ENCODE results near the gene SLC25A19. TPM values are rescaled to one million over a fixed set of nuclear protein-coding genes. Genes with fewer than 3 reads are reported as not detected.

Gene SLC25A19
- total and polyA plus RNA-seq, 9 of the 15 experiments (the other 6 are each of a cell fraction or from before 2014, with no cell fraction given), result 33.4 to 76.6 (median 55.3) TPM

- Histone ChIP-seq H3K79me2 (ENCODE audit: control insufficient read depth, insufficient read depth, low read length) (peaks cover 61% of the 10 kb centered on the region), H3K9me3 (replicated peaks; ENCODE audit: control insufficient read depth, insufficient read depth, low read depth, low read length) (no peaks in the 10 kb centered on the region), H3K27me3 (ENCODE audit: control insufficient read depth in 2 of 2, insufficient read depth in 2 of 2, low read length in 2 of 2) (no peaks in the 10 kb centered on the region), H3K27ac (ENCODE audit: extremely low read depth, low read depth, low read length) (peak overlapping the region; percentile 93), H3K36me3 (ENCODE audit: control insufficient read depth, insufficient read depth, low read length) (peaks cover 56% of the 10 kb centered on the region; the same call in 2 of the 3 replicates), H4K20me1 (replicated peaks; ENCODE audit: control insufficient read depth, insufficient read depth, low read length) (no peaks in the 10 kb centered on the region), H2AFZ (ENCODE audit: low read depth, low read length) (peak overlapping the region; percentile 89), H3K9me1 (ENCODE audit: control insufficient read depth, insufficient read depth, low read length) (no peaks in the 10 kb centered on the region), H3K4me1 (replicated peaks in 1 of 2; ENCODE audit: control insufficient read depth in 2 of 2, insufficient read depth in 2 of 2, low read length in 2 of 2) (peaks cover 25 to 29% of the 10 kb centered on the region in 2 experiments; a peak in 4 of 5 replicates), H3K9ac (ENCODE audit: insufficient read depth in 1 of 2, low read depth in 2 of 2, low read length in 2 of 2) (peak overlapping the region; percentile 94 to 100), H3K4me2 (ENCODE audit: insufficient read depth, low read length) (peak overlapping the region; percentile 100), H3K4me3 (peak overlapping the region; percentile 91)
- in situ Hi-C loops (cut with MboI), result loop anchor here (10.0 kb wide), 1 partner anchor 153 kb away; no protein-coding TSS in a partner anchor
- FAIRE-seq, result no peak
- peak; percentile 21 for ATAC-seq
- POLR2A ChIA-PET, result interaction anchor here (0.5 to 6.3 kb wide), 31 partner anchors 9 to 486 kb away, joined by 3 to 85 read pairs (median 5); partner anchors contain the start of genes GRB2, JPT1, MIF4GD and SLC25A19
- intact Hi-C loops (cut with micrococcal nuclease), result no loop called here
- peak in 1 of 4 experiments; percentile 41 for DNase-seq (ENCODE audit: extremely low read depth in 1 of 4, low spot score in 3 of 4)
- TSS peak; percentile 66 for BruUV-seq (replicated peaks)
- CTCF ChIA-PET (ENCODE audit: low intra/inter-chr PET ratio), result interaction anchor here (2.0 kb wide), 1 partner anchor 21 kb away, joined by 4 read pairs; no protein-coding TSS in a partner anchor
- 0% methylated on average over 23 of the region's 23 CpGs for WGBS (ENCODE audit: insufficient coverage, low coverage, missing lambda C conversion rate)
- TF ChIP-seq CBFB (CRISPR knock-in tag; IDR thresholded peaks at IDR 0.05) (0 out of 2 replicates have a peak, but pooled peaks have one; percentile 54), ZNF444 (CRISPR knock-in tag; IDR thresholded peaks at IDR 0.05) (no peak), TARDBP (IDR thresholded peaks at IDR 0.05) (no peak), ZBTB2 (IDR thresholded peaks at IDR 0.05) (no peak), XRCC5 (IDR thresholded peaks at IDR 0.05; ENCODE audit: low read depth, low read length) (no peak), FOXP1 (CRISPR knock-in tag; IDR thresholded peaks at IDR 0.05) (0 out of 2 replicates have a peak, but pooled peaks have one; percentile 61), GMEB1 (CRISPR knock-in tag; IDR thresholded peaks at IDR 0.05) (no peak), SETDB1 (IDR thresholded peaks at IDR 0.05; ENCODE audit: low read length) (no peak), HMGXB4 (CRISPR knock-in tag; IDR thresholded peaks at IDR 0.05) (peak; percentile 65; the same call in 1 of the 2 replicates), ZNF282 (CRISPR knock-in tag; IDR thresholded peaks at IDR 0.05) (0 out of 2 replicates have a peak, but pooled peaks have one; percentile 74), SAP30 (IDR thresholded peaks at IDR 0.05; ENCODE audit: borderline replicate concordance, insufficient read depth, low read depth, low read length, poor library complexity, severe bottlenecking) (peak; percentile 45), GTF2E2 (tag; IDR thresholded peaks at IDR 0.05) (0 out of 2 replicates have a peak, but pooled peaks have one; percentile 85), CHAMP1 (IDR thresholded peaks at IDR 0.05) (no peak), ZNF224 (CRISPR knock-in tag; IDR thresholded peaks at IDR 0.05) (0 out of 2 replicates have a peak, but pooled peaks have one; percentile 9), ASH1L (IDR thresholded peaks at IDR 0.05; ENCODE audit: borderline replicate concordance, low read depth, partially characterized antibody) (no peak)
Observed at GRCh38 chr17:75262112-75262606, 27.1 kb downstream of the SLC25A19 start.
